GM23248 (cell line): ENCODE data around the gene SLC35G6.

Experiments used
- EZH2 ChIP-seq: fragments of 200-600 bp; sonication (generic); IDR thresholded peaks from 2 replicates; pipeline ENCODE4 v1.6.1; 2018; ENCODE audit warnings: antibody characterized with exemption, mild to moderate bottlenecking; ENCODE audit not compliant: insufficient read depth, poor library complexity, severe bottlenecking
- EZH2phosphoT487 ChIP-seq: fragments of 200-600 bp; sonication (generic); IDR thresholded peaks from 2 replicates; pipeline ENCODE4 v1.6.1; 2018; ENCODE audit warnings: antibody characterized with exemption, moderate library complexity, mild to moderate bottlenecking, low read depth; ENCODE audit not compliant: insufficient read depth

GRCh38 chr17:7511108-7511507 is 29.9 kb downstream of the SLC35G6 start:
- TF ChIP-seq EZH2 (no peak), EZH2phosphoT487 (no peak)
